Body of pancreas (tissue), 4 donors: Measurements from ENCODE around the gene ANGPTL2. TPM values are rescaled to one million over a fixed set of nuclear protein-coding genes. Genes with fewer than 3 reads are reported as not detected.

ENCODE experiments used
- ATAC-seq: fragments of 150-250 bp; one replicate; pipeline ENCODE4 v1.9.1; 2016
- DNase-seq, 4 donors: peaks; one replicate each; pipeline ENCODE4 v3.0.0-alpha.2; 2019
- H3K27ac ChIP-seq, 4 donors: fragments of 200-600 bp; sonication (generic); 1 replicate in 3 of 4; 2 replicates in 1 of 4; pipeline versions ENCODE4 v1.5.1 to v1.6.1; 2016 to 2019; ENCODE audit warnings: mild to moderate bottlenecking in 1 of 4, mixed read lengths in 1 of 4, moderate library complexity in 1 of 4
- H3K27me3 ChIP-seq, 2 donors: fragments of 200-600 bp; sonication (generic); one replicate each; pipeline ENCODE4 v1.6.0; 2016; ENCODE audit warnings: mild to moderate bottlenecking in 1 of 2
- H3K36me3 ChIP-seq, 2 donors: fragments of 200-600 bp; sonication (generic); replicated peaks in 1 of 2; 2 replicates each; pipeline ENCODE4 v1.5.1; 2016; ENCODE audit warnings: low read depth in 2 of 2; ENCODE audit not compliant: insufficient read depth in 1 of 2
- H3K4me1 ChIP-seq: fragments of 200-600 bp; sonication (generic); one replicate; pipeline ENCODE4 v1.6.0; 2016
- H3K4me3 ChIP-seq, 2 donors: fragments of 200-600 bp; sonication (generic); 1 replicate in 1 of 2; 2 replicates in 1 of 2; pipeline ENCODE4 v1.5.1; 2016 to 2019
- H3K9me3 ChIP-seq, 3 donors: fragments of 200-600 bp; sonication (generic); 1 replicate in 2 of 3; 2 replicates in 1 of 3; pipeline ENCODE4 v1.5.1; 2016
- CTCF ChIP-seq, 7 experiments: fragments of 450-650 bp in 4 of 7; fragments of 200-600 bp in 3 of 7; sonication (generic) in 3 of 7; IDR thresholded peaks; one replicate each; pipeline ENCODE4 v1.5.1; 2016 to 2019; ENCODE audit warnings: antibody characterized with exemption in 7 of 7
- POLR2A ChIP-seq, 3 donors: fragments of 450-650 bp; IDR thresholded peaks; one replicate each; pipeline ENCODE4 v1.6.1; 2016; ENCODE audit warnings: antibody characterized with exemption in 3 of 3, mild to moderate bottlenecking in 2 of 3
- WGBS, 2 donors: methylation state at CpG; one replicate each; pipeline ENCODE4 v1.1.5; 2017; 5-methylcytosine and 5-hydroxymethylcytosine counted together
- intact Hi-C: fragments of 100-400 bp; cut with DNase I; formaldehyde crosslinking; loops from one replicate; pipeline ENCODE4 v1.15.1; 2023
- total RNA-seq, 2 donors: library from RNA; depleted of rRNA; stranded (reverse); fragments of >200 nt; gene quantifications; one replicate each; pipeline ENCODE4 v1.1.0, GENCODE V29; 2016

ANGPTL2 gene
- total RNA-seq, 2 donors from 2014 or later: 3.1 to 7.6 TPM

- WGBS, 2 donors: 94 to 96% methylated on average over 7 of the region's 7 CpGs
- TF ChIP-seq CTCF (IDR thresholded peaks at IDR 0.05): no peak
- TF ChIP-seq POLR2A (IDR thresholded peaks at IDR 0.05): no peak
- no peak overlapping the region for H3K4me3 ChIP-seq
- no peaks in the 10 kb centered on the region for H3K27me3 ChIP-seq
- no peak overlapping the region for H3K27ac ChIP-seq
- intact Hi-C loops: no loop called here
- H3K9me3 ChIP-seq: no peaks in the 10 kb centered on the region
- no peaks in the 10 kb centered on the region for H3K36me3 ChIP-seq
- ATAC-seq: no peak
- DNase-seq: no peak
- no peaks in the 10 kb centered on the region for H3K4me1 ChIP-seq
Observed at GRCh38 chr9:127104581-127105311, 17.7 kb downstream of the ANGPTL2 start.

GRCh38 chr9:127102788-127103187 lies 19.6 kb downstream of the ANGPTL2 start:
- Histone ChIP-seq H3K36me3 (no peaks in the 10 kb centered on the region), H3K4me1 (no peaks in the 10 kb centered on the region), H3K4me3 (no peak overlapping the region), H3K9me3 (no peaks in the 10 kb centered on the region), H3K27ac (no peak overlapping the region), H3K27me3 (no peaks in the 10 kb centered on the region)
- TF ChIP-seq CTCF (IDR thresholded peaks at IDR 0.05): no peak
- TF ChIP-seq POLR2A (IDR thresholded peaks at IDR 0.05): no peak
- no peak for ATAC-seq
- no peak for DNase-seq
- WGBS, 2 donors: 81 to 94% methylated on average over 2 of the region's 2 CpGs
- intact Hi-C loops: no loop called here

- no peaks in the 10 kb centered on the region for H3K9me3 ChIP-seq
- no peak for ATAC-seq
- no peak for DNase-seq
- no peaks in the 10 kb centered on the region for H3K36me3 ChIP-seq
- intact Hi-C loops: no loop called here
- H3K4me3 ChIP-seq: no peak overlapping the region
- H3K27ac ChIP-seq: no peak overlapping the region
- H3K27me3 ChIP-seq: no peaks in the 10 kb centered on the region
- no peaks in the 10 kb centered on the region for H3K4me1 ChIP-seq
- TF ChIP-seq CTCF (IDR thresholded peaks at IDR 0.05) (no peak), POLR2A (IDR thresholded peaks at IDR 0.05) (no peak)
Observed at GRCh38 chr9:127102176-127102575, 20.3 kb downstream of the ANGPTL2 start.

- no peaks in the 10 kb centered on the region for H3K27me3 ChIP-seq
- intact Hi-C loops: no loop called here
- TF ChIP-seq POLR2A (IDR thresholded peaks at IDR 0.05) (no peak), CTCF (IDR thresholded peaks at IDR 0.05) (no peak)
- H3K4me3 ChIP-seq: no peak overlapping the region
- H3K36me3 ChIP-seq: no peaks in the 10 kb centered on the region
- H3K27ac ChIP-seq: no peak overlapping the region
- ATAC-seq (no peak), DNase-seq (no peak)
- no peaks in the 10 kb centered on the region for H3K4me1 ChIP-seq
- WGBS, 2 donors: 74 to 86% methylated on average over 3 of the region's 3 CpGs
- H3K9me3 ChIP-seq: no peaks in the 10 kb centered on the region
Observed at GRCh38 chr9:127099664-127100063, 22.8 kb downstream of the ANGPTL2 start.

GRCh38 chr9:127098916-127099553 lies 23.4 kb downstream of the ANGPTL2 start:
- H3K27ac ChIP-seq: no peak overlapping the region

More at GRCh38 chr9:127098916-127099553, 23.4 kb downstream of the ANGPTL2 start:
- Histone ChIP-seq H3K36me3 (no peaks in the 10 kb centered on the region), H3K27me3 (no peaks in the 10 kb centered on the region), H3K9me3 (no peaks in the 10 kb centered on the region), H3K4me1 (no peaks in the 10 kb centered on the region), H3K4me3 (no peak overlapping the region)
- intact Hi-C loops: no loop called here
- DNase-seq (no peak), ATAC-seq (no peak)
- WGBS, 2 donors: 78 to 86% methylated on average over 5 to 7 of the region's 7 CpGs
- TF ChIP-seq CTCF (IDR thresholded peaks at IDR 0.05): no peak
- TF ChIP-seq POLR2A (IDR thresholded peaks at IDR 0.05): no peak
